Cerebellar cortex (tissue), 1 donor: Measurements from ENCODE around the gene CNTNAP2.
A peak's percentile ranks its signal among the peaks of the same experiment; 100 is the strongest.

Experiments used
- DNase-seq: peaks from one replicate; pipeline ENCODE4 v3.0.0-alpha.2; 2015; ENCODE audit warnings: low spot score

Gene CNTNAP2

GRCh38 chr7:146565872-146566271 lies 449.3 kb downstream of the CNTNAP2 start:
- no peak for DNase-seq

- DNase-seq: no peak
These were observed 459.3 kb downstream of the CNTNAP2 start for GRCh38 chr7:146575903-146576302.

- peak; percentile 99 for DNase-seq
These were observed 475.4 kb downstream of the CNTNAP2 start for GRCh38 chr7:146591976-146592375.

DNA sequence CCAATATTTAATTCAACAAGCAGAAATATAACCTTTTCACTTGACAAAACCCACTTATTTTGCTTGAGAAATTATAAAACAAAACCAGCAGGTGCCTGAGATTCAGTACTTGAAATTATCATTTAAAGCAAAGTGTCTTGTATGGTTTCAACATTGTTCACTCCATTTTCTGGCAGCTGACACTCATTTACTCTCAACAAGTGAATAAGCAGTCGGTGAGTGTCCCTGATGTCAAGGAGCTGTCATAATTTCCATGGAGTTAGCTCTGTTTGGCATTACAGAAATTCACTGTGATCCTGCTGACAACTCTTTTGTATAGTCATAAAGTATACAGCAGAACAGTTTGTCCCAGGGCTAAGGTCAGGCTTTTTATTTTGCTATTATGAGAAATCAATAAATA lies 490.0 kb downstream of the CNTNAP2 start:
- no peak for DNase-seq

GRCh38 chr7:146619641-146620040 lies 503.0 kb downstream of the CNTNAP2 start:
- no peak for DNase-seq

DNA sequence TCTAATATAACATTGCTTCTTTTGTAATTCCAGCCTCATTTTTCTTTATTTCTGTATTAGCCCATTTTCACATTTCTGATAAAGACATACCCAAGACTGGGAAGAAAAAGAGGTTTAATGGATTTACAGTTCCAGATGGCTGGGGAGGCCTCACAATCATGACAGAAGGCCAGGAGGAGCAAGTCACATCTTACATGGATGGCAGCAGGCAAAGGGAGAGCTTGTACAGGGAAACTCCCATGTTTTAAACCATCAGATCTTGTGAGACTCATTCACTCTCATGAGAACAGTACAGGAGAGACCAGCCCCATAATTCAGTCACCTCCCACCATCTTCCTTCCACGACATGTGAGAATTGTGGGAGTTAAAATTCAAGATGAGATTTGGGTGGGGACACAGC lies 510.3 kb downstream of the CNTNAP2 start:
- DNase-seq: no peak

DNA sequence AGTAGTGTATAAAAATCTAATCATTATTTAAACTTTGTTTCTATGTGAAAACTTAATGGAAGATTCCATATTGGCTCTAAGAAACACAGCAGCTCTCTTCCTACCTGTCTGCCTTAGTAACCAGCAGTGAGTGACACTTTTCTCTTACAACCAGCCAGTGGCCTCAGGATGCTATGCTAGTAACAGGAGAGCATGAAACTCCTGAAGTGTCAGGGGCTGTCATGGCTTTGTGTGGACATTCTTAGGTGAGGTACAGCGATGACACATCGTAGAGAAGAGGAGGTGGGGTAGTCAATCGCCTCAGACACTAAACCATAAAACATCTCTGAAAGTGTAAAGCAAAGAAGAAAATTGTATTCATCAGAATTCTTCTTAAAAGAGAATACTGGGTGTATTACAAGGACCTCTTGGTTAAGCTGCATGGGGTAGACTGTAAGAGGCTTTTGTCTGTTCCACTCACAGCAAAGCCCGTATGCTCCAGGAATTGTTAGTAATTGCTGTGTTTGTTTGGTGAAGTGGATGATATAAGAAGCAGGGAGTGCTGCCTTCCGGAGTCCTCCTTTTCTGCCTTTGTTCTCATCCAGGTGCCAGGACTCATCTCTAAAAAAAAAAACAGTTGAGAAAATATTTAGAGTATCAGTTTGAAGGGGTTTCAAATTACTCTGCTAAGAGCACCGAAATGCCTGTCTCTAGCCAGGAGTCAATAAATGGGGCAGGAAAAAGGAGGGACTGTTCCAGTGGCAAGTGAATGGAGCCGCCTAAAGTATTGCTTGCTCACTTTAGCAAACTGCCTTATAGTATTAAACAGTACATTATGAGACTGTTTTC lies 518.8 kb downstream of the CNTNAP2 start:
- DNase-seq: peak; percentile 19

DNA sequence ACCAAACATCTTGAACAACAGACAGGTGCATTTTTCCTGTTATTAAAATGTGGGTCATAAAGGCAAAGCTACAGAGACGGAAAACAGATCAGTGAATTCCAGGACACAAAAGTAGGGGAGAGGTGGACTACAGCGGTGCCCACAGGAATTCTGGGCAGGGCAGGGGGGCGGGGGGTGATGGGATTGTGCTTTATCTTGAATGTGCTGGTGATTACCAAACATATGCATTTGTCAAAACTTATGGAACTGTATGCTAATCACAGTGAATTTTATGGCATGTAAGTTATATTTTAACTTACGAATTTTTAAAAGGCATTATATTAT lies 519.4 kb downstream of the CNTNAP2 start:
- DNase-seq: no peak

- peak; percentile 23 for DNase-seq
These were observed 520.0 kb downstream of the CNTNAP2 start for GRCh38 chr7:146636581-146636980.

DNA sequence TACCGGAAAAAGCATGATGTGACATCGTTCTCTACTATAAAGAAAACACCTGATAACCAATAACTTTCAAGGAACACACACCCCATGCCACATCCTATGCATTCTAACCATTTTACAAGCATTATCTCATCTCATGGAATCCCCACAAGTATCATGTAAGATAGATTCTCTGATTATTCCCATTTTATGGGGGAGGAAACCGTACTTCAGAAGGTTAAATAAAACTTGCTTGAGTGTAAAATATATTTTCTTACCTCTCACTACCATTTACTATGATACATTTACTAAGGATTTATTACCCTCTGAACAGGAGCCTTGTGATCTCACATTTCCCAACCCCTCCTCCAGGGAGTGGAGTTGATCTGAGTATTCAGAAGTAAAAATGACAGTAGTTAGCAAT lies 522.7 kb downstream of the CNTNAP2 start:
- DNase-seq: no peak

DNA sequence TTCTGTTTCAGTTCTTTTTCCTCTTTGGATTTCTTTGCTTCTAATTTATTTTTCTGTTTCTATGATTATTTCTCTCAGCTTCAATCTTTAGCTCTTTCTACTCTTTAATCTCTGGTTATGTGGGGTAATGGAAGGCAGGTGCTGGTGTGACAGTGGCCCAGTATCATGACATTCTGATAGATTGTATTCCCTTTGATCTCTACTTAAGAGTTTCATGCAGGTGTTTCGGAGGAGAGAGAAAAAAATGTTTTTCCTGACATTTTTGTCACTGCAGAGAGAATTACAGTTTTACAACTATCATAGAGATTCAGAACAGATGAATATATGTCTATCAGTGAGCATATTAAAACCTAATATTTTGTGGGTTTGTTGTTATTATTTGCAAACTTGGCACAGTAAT lies 524.9 kb downstream of the CNTNAP2 start:
- DNase-seq: no peak

DNA sequence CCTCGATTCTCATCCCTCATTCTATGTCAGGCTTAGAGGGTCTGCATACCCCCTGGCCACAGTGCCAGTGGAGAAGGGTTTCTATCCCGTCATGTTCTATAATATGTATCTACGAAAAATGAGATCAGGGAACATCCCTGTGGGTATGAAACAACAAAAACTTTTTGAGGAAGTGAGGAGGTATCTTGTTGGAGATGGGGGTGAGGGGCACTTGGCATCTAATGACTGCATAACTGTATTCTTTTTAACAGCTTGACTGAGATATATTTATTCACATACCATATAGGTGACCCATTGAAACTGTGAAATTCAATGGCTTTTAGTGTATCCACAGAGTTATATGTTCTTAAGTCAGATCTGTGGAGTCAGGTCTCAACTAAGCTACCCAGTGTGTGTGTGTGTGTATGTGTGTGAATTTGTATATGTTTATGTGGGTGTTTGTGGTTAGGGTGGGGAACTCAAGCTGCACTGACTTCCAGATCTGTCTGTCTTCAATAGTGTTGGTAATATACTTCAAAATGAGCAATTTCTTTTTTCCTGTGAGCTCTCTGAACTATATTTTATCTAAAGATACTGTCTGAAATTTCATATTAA lies 528.9 kb downstream of the CNTNAP2 start:
- DNase-seq: no peak

GRCh38 chr7:146647445-146647844 lies 530.8 kb downstream of the CNTNAP2 start:
- no peak for DNase-seq

- DNase-seq: no peak
These were observed 535.6 kb downstream of the CNTNAP2 start for GRCh38 chr7:146652176-146652575.

DNA sequence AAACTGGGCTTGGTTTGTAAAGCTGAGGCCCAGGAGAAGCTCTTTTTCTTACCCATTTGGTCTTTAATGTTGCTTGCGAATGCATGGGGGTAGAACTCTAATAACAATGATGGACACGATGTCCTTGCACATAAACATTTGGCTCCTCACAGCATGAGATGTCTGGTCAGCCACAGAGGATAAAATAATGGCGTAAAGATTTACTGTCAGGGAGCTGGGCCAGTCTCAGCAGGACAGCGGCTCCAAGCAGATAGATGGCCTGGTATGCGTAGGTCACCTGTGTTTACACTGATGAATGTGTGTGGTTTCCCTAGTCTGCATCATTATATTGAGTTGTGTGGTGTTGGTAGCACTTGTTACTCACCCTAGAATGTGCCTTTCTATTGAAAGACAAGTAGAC lies 537.4 kb downstream of the CNTNAP2 start:
- DNase-seq: peak; percentile 78

DNA sequence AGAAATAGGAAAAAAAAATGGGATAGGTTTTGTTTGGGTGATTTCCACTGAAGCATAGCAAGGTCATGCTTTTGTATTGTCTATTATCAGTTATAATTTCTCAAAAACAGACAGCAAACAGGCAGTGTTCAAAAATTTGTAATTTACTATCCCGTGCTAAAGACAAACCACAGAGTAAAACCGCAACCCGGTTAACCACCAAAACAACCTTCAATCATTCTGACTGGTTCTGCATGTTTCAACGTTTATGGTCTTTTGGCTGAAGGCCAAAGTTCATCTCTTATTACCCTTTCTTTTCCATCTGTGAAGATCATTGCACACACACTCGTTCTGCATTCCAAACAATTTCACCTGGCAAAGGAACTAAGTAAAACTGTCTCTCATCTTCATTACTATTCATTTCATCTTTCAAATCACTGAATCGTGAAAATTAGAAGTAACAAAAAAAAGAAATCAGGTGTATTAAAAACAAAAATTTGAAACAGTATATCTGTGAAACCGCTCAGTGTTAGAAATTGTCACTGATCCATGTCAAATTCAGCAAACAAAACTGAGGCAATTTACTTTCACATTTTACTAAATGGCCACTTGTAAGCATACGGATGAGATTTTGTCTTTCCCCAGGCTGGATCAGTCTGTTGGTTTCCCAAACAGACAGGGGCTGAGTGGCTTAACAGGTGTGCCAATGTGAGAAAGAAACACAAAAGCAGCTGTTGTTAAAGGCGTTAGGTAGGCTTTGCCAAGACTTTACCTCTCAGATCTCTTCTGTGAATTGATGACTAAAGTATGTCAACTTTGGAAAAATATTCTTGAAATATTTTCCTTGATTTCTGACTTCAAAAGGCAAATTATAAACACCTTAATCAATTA lies 539.6 kb downstream of the CNTNAP2 start:
- DNase-seq: no peak

GRCh38 chr7:146656988-146657387 lies 540.4 kb downstream of the CNTNAP2 start:
- DNase-seq: no peak

- no peak for DNase-seq
These were observed 542.0 kb downstream of the CNTNAP2 start for GRCh38 chr7:146658604-146659003.

GRCh38 chr7:146659732-146660131 lies 543.1 kb downstream of the CNTNAP2 start:
- DNase-seq: no peak

DNA sequence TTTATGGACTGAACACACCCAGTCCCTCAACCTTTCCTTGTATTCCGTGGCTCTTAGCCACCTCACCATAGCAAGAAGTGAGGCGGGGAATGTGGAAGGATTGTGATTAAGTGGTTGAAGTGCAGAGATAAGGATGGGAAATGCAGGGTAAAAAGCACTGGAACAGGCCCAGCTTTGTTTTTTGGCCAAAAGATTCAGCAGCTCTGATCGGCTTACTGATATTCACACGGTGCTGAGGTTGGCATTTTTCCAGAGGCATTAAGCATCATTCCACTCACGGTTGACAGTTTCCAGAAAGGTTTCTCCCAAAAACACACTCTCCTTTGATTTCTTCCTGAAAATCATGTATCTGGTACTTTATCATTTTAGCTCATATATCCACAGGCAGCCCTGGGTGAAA lies 544.2 kb downstream of the CNTNAP2 start:
- DNase-seq: peak; percentile 24

GRCh38 chr7:146661435-146661834 lies 544.8 kb downstream of the CNTNAP2 start:
- no peak for DNase-seq

GRCh38 chr7:146661929-146662328 lies 545.3 kb downstream of the CNTNAP2 start:
- DNase-seq: no peak

DNA sequence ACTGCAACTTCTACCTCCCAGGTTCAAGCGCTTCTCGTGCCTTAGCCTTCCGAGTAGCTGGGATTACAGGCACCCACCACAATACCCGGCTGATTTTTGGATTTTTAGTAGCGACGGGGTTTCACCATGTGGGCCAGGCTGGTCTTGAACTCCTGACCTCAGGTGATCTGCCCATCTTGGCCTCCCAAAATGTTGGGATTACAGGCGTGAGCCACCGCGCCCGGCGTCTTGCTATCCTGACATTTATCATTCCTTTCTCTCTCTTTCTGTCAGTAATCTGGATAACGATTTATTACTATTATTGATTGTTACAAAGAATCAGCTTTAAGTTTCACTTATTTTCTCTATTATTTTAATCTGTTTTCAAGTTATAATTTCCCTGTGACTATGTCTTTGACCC lies 548.4 kb downstream of the CNTNAP2 start:
- DNase-seq: no peak
